UCSD-AML1 (cell line): ENCODE results near the gene FBXO3.
"Not testable (repeated sequence)": the region's sequence is repeated elsewhere in the genome, so short reads cannot be mapped to it uniquely, and the experiment has no call there.

Experiments used
- DNase-seq: peaks from one replicate; lab custom pipeline; 2025; ENCODE audit not compliant: unreplicated experiment; lab: John Stamatoyannopoulos, UW

Gene FBXO3

GRCh38 chr11:33729072-33729664 is 45.2 kb downstream of the FBXO3 start:
- DNase-seq, result not testable (repeated sequence)

GRCh38 chr11:33727539-33727938 is 46.8 kb downstream of the FBXO3 start:
- not testable (repeated sequence) for DNase-seq

- no peak for DNase-seq
These were observed 48.8 kb downstream of the FBXO3 start for GRCh38 chr11:33725496-33725895.

GRCh38 chr11:33724644-33725035 is 49.7 kb downstream of the FBXO3 start:
- DNase-seq, result no peak

GRCh38 chr11:33723238-33723881 is 51.0 kb downstream of the FBXO3 start:
- peak; percentile 35 for DNase-seq

- no peak for DNase-seq
These were observed 51.6 kb downstream of the FBXO3 start for GRCh38 chr11:33722590-33723234.

- no peak for DNase-seq
These were observed 52.3 kb downstream of the FBXO3 start for GRCh38 chr11:33721984-33722383.

GRCh38 chr11:33721426-33721825 is 52.9 kb downstream of the FBXO3 start:
- no peak for DNase-seq

- DNase-seq, result no peak
These were observed 54.7 kb downstream of the FBXO3 start for GRCh38 chr11:33719587-33719986.

GRCh38 chr11:33718440-33718839 is 55.9 kb downstream of the FBXO3 start:
- no peak for DNase-seq

GRCh38 chr11:33716243-33716642 is 58.1 kb downstream of the FBXO3 start:
- DNase-seq, result no peak

- no peak for DNase-seq
These were observed 60.4 kb downstream of the FBXO3 start for GRCh38 chr11:33713856-33714398.

- DNase-seq, result no peak
These were observed 61.0 kb downstream of the FBXO3 start for GRCh38 chr11:33713151-33713855.

- DNase-seq, result no peak
These were observed 61.9 kb downstream of the FBXO3 start for GRCh38 chr11:33712436-33712835.

GRCh38 chr11:33709466-33709865 is 64.9 kb downstream of the FBXO3 start:
- no peak for DNase-seq

- no peak for DNase-seq
These were observed 65.3 kb downstream of the FBXO3 start for GRCh38 chr11:33708985-33709384.

- not testable (repeated sequence) for DNase-seq
These were observed 66.5 kb downstream of the FBXO3 start for GRCh38 chr11:33707831-33708230.

GRCh38 chr11:33706966-33707365 is 67.4 kb downstream of the FBXO3 start:
- no peak for DNase-seq

- no peak for DNase-seq
These were observed 67.8 kb downstream of the FBXO3 start for GRCh38 chr11:33706546-33706945.

- no peak for DNase-seq
These were observed 69.9 kb downstream of the FBXO3 start for GRCh38 chr11:33704240-33705002.

GRCh38 chr11:33703788-33704187 is 70.5 kb downstream of the FBXO3 start:
- DNase-seq, result no peak
